ENCODE measurements around the gene CFAP20DC. TPM values are rescaled to one million over a fixed set of nuclear protein-coding genes. Genes with fewer than 3 reads are reported as not detected.

Gene CFAP20DC
- total RNA-seq, 1 donor from 2014 or later = 8.2 TPM

- Histone ChIP-seq H3K36me3 (ENCODE audit: control insufficient read depth, insufficient read depth, low read length) (no peaks in the 10 kb centered on the region), H3K4me3 (ENCODE audit: low read depth, low read length) (no peak overlapping the region), H3K27me3 (ENCODE audit: control insufficient read depth, insufficient read depth, low read length) (no peaks in the 10 kb centered on the region)
- no peak for DNase-seq (ENCODE audit: low read depth)
- TF ChIP-seq, protein P1, sequence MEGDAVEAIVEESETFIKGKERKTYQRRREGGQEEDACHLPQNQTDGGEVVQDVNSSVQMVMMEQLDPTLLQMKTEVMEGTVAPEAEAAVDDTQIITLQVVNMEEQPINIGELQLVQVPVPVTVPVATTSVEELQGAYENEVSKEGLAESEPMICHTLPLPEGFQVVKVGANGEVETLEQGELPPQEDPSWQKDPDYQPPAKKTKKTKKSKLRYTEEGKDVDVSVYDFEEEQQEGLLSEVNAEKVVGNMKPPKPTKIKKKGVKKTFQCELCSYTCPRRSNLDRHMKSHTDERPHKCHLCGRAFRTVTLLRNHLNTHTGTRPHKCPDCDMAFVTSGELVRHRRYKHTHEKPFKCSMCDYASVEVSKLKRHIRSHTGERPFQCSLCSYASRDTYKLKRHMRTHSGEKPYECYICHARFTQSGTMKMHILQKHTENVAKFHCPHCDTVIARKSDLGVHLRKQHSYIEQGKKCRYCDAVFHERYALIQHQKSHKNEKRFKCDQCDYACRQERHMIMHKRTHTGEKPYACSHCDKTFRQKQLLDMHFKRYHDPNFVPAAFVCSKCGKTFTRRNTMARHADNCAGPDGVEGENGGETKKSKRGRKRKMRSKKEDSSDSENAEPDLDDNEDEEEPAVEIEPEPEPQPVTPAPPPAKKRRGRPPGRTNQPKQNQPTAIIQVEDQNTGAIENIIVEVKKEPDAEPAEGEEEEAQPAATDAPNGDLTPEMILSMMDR (IDR thresholded peaks at IDR 0.05; ENCODE audit: insufficient read depth, low read length, poor library complexity, severe bottlenecking) = no peak
Measured at GRCh38 chr3:58840949-58841348, 208.9 kb downstream of the CFAP20DC start.

DNA sequence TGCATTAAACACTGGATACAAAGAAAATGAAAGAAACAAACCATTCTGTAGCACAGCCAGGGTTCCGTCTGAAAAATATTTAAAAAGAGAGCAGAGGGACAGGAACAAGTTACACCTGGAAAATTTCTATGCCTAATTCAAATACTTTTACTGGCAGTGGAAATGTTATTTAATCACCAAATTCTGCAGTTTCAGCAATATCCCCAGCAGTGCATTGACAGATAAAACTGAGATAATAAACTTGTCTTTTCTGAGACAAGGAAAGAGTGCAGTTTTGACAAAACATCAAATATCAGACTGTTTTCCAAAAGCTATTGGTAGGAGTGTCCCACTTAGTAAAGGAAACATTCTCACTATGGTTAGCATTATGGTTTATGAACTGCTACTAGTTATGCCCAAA lies 209.9 kb downstream of the CFAP20DC start:
- Histone ChIP-seq H3K27me3 (ENCODE audit: control insufficient read depth, insufficient read depth, low read length) (no peaks in the 10 kb centered on the region), H3K36me3 (ENCODE audit: control insufficient read depth, insufficient read depth, low read length) (no peaks in the 10 kb centered on the region), H3K4me3 (ENCODE audit: low read depth, low read length) (no peak overlapping the region)
- TF ChIP-seq, protein P1 (IDR thresholded peaks at IDR 0.05; ENCODE audit: insufficient read depth, low read length, poor library complexity, severe bottlenecking) = no peak
- DNase-seq (ENCODE audit: low read depth) = no peak

DNA sequence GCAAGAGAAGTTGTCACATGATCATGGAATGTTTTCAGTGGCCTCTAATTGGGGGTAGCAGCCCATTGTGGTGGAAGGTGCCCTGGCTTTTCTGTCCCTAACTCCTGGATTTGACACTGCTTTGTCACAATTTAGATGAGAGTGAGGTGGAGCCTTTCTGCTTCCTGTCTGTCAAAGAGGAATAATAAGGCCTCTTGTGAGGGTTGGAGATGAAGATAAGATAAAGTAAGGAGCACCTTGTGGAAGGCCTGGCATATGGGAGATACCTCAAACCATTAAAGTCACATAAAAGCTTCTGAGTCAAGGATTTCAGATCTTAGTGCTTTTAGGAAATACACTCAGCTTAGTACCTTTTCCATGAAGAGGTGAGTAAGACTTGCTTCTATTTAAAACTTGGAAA lies 210.6 kb downstream of the CFAP20DC start:
- no peaks in the 10 kb centered on the region for H3K36me3 ChIP-seq (ENCODE audit: control insufficient read depth, insufficient read depth, low read length)
- TF ChIP-seq, protein P1 (IDR thresholded peaks at IDR 0.05; ENCODE audit: insufficient read depth, low read length, poor library complexity, severe bottlenecking) = no peak
- no peaks in the 10 kb centered on the region for H3K27me3 ChIP-seq (ENCODE audit: control insufficient read depth, insufficient read depth, low read length)
- H3K4me3 ChIP-seq (ENCODE audit: low read depth, low read length) = no peak overlapping the region
- no peak for DNase-seq (ENCODE audit: low read depth)

GRCh38 chr3:58837856-58838255 lies 212.0 kb downstream of the CFAP20DC start:
- DNase-seq (ENCODE audit: low read depth) = no peak
- TF ChIP-seq, protein P1 (IDR thresholded peaks at IDR 0.05; ENCODE audit: insufficient read depth, low read length, poor library complexity, severe bottlenecking) = no peak
- Histone ChIP-seq H3K36me3 (ENCODE audit: control insufficient read depth, insufficient read depth, low read length) (no peaks in the 10 kb centered on the region), H3K27me3 (ENCODE audit: control insufficient read depth, insufficient read depth, low read length) (no peaks in the 10 kb centered on the region), H3K4me3 (ENCODE audit: low read depth, low read length) (no peak overlapping the region)

DNA sequence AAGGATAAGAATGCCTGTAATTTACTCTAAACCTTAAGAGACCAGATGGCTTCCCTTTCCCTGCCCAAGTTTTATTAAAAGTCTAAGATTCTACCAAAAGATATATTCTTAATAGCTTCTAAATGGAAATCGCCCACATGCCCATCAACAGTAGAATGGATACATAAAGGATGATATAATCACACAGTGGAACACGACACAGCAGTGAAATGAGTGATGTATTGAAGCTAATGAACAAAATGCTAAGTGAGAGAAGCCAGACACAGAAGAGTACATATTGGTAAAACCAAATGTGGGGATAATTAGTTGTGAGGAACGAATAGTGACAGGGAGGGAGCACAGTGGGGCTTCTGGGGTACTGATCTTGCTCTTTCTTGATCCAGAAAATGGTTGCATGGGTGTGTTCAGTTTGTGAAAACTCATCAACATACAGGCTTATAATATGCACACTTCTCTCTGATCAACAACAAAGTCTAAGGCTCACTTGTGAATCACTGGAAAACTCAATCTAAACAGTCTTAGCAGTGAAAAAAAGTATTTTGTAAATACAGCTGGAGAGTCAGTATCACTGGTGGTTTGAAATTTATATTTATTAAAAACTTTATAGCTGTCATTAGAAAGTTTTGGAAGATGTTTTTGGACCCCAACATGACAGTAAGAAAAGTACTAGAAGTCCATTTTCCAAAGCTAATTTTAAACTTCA lies 212.5 kb downstream of the CFAP20DC start:
- Histone ChIP-seq H3K4me3 (ENCODE audit: low read depth, low read length) (no peak overlapping the region), H3K27me3 (ENCODE audit: control insufficient read depth, insufficient read depth, low read length) (no peaks in the 10 kb centered on the region), H3K36me3 (ENCODE audit: control insufficient read depth, insufficient read depth, low read length) (no peaks in the 10 kb centered on the region)
- no peak for DNase-seq (ENCODE audit: low read depth)
- TF ChIP-seq, protein P1 (IDR thresholded peaks at IDR 0.05; ENCODE audit: insufficient read depth, low read length, poor library complexity, severe bottlenecking) = no peak

DNA sequence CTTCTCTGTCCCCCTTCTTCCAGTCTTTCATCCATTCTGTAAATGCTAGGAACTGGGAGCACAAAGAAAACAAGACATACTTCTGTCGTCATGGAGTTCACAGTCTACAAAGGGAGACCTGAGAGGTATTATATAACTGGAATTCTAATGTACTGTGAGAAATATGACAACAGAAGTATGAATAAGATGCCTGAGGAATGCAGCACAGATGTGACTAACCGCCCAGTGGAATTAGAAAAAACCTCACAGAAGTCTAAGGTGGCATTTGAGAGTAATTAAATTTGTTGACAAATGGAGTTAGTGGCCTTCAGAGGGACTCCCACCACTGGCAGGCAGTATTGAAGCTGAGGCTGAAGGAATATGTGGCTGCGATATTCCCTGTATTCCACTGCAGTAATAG lies 214.7 kb downstream of the CFAP20DC start:
- H3K27me3 ChIP-seq (ENCODE audit: control insufficient read depth, insufficient read depth, low read length) = no peaks in the 10 kb centered on the region
- no peak for DNase-seq (ENCODE audit: low read depth)
- TF ChIP-seq, protein P1 (IDR thresholded peaks at IDR 0.05; ENCODE audit: insufficient read depth, low read length, poor library complexity, severe bottlenecking) = no peak

More for the DNA sequence above, 214.7 kb downstream of the CFAP20DC start:
- Histone ChIP-seq H3K36me3 (ENCODE audit: control insufficient read depth, insufficient read depth, low read length) (no peaks in the 10 kb centered on the region), H3K4me3 (ENCODE audit: low read depth, low read length) (no peak overlapping the region)
